HG03045 (cell line): Measurements from ENCODE around the gene TMEM131.
A peak's percentile ranks its signal among the peaks of the same experiment; 100 is the strongest.
"Not testable (repeated sequence)": the region's sequence is repeated elsewhere in the genome, so short reads cannot be mapped to it uniquely, and the experiment has no call there.

ENCODE experiments used
- ATAC-seq: cut with Tn5 transposase; IDR thresholded peaks from one replicate; pipeline ENCODE4 v1.9.1; 2021; ENCODE audit warnings: mild to moderate bottlenecking, moderate library complexity; ENCODE audit not compliant: unreplicated experiment

Gene TMEM131

GRCh38 chr2:97958184-97958583 is 37.6 kb downstream of the TMEM131 start:
- no peak for ATAC-seq

GRCh38 chr2:97957432-97958183 is 38.1 kb downstream of the TMEM131 start:
- ATAC-seq = no peak

- not testable (repeated sequence) for ATAC-seq
These were observed 39.0 kb downstream of the TMEM131 start for GRCh38 chr2:97956753-97957152.

GRCh38 chr2:97953853-97954252 is 41.9 kb downstream of the TMEM131 start:
- ATAC-seq = no peak

GRCh38 chr2:97952357-97952756 is 43.4 kb downstream of the TMEM131 start:
- ATAC-seq = no peak

- no peak for ATAC-seq
These were observed 44.5 kb downstream of the TMEM131 start for GRCh38 chr2:97951155-97951680.

- no peak for ATAC-seq
These were observed 45.2 kb downstream of the TMEM131 start for GRCh38 chr2:97950329-97951154.

- no peak for ATAC-seq
These were observed 46.8 kb downstream of the TMEM131 start for GRCh38 chr2:97948926-97949325.

GRCh38 chr2:97945791-97946190 is 50.0 kb downstream of the TMEM131 start:
- ATAC-seq = no peak

- ATAC-seq = no peak
These were observed 58.9 kb downstream of the TMEM131 start for GRCh38 chr2:97936881-97937280.

GRCh38 chr2:97936199-97936598 is 59.5 kb downstream of the TMEM131 start:
- peak; percentile 64 for ATAC-seq

- peak; percentile 20 for ATAC-seq
These were observed 60.0 kb downstream of the TMEM131 start for GRCh38 chr2:97935719-97936161.

- peak; percentile 49 for ATAC-seq
These were observed 62.6 kb downstream of the TMEM131 start for GRCh38 chr2:97932975-97933662.

- no peak for ATAC-seq
These were observed 63.9 kb downstream of the TMEM131 start for GRCh38 chr2:97931858-97932225.

- ATAC-seq = no peak
These were observed 64.5 kb downstream of the TMEM131 start for GRCh38 chr2:97931118-97931857.

- ATAC-seq = no peak
These were observed 67.2 kb downstream of the TMEM131 start for GRCh38 chr2:97928591-97928990.

- ATAC-seq = no peak
These were observed 68.8 kb downstream of the TMEM131 start for GRCh38 chr2:97926946-97927345.

GRCh38 chr2:97924194-97924593 is 71.6 kb downstream of the TMEM131 start:
- ATAC-seq = no peak

GRCh38 chr2:97919858-97920257 is 75.9 kb downstream of the TMEM131 start:
- ATAC-seq = no peak

GRCh38 chr2:97918818-97919217 is 76.9 kb downstream of the TMEM131 start:
- ATAC-seq = no peak

GRCh38 chr2:97917668-97918067 is 78.1 kb downstream of the TMEM131 start:
- ATAC-seq = not testable (repeated sequence)
